HepG2 (cell line): ENCODE data around the gene HCRTR1. TPM values are rescaled to one million over a fixed set of nuclear protein-coding genes. Genes with fewer than 3 reads are reported as not detected.

ENCODE experiments used
- ATAC-seq: fragments of 200-7000 bp; cut with Tn5 transposase; 3 replicates; pipeline ENCODE4 v1.9.1; 2020; ENCODE audit warnings: mild to moderate bottlenecking, moderate library complexity
- BruUV-seq: library from RNA; stranded (reverse); fragments of 400-500 nt; replicated peaks from 2 replicates; lab custom pipeline; 2021; lab: Mats Ljungman, UMichigan
- CTCF ChIA-PET: fragments of 300-600 bp; formaldehyde crosslinking; extraction: SDS; loops from one replicate; lab custom pipeline; 2021; ENCODE audit warnings: low total read pairs, inconsistent platforms, low intra/inter-chr PET ratio; lab: Yijun Ruan, JAX
- POLR2A ChIA-PET: fragments of 350-600 bp; sonication (Branson Sonifier 250); formaldehyde crosslinking; loops from one replicate; lab custom pipeline; 2020; ENCODE audit warnings: antibody characterized with exemption, inconsistent platforms; lab: Yijun Ruan, JAX
- DNase-seq: peaks from one replicate; pipeline ENCODE4 v3.0.0-alpha.2; 2015; ENCODE audit warnings: low spot score
- FAIRE-seq: peaks from 3 replicates; lab custom pipeline; 2011; peaks lifted over from hg19 to GRCh38; lab: Jason Lieb, UNC
- H2AFZ ChIP-seq: one replicate; pipeline ENCODE4 v1.6.1; 2011; ENCODE audit warnings: low read length, inconsistent platforms
- H3K27ac ChIP-seq: fragments of 300-600 bp; 3 replicates; pipeline ENCODE4 v1.8.0; 2011; ENCODE audit warnings: mixed run types, mild to moderate bottlenecking, mixed read lengths, low read length, inconsistent platforms; ENCODE audit not compliant: insufficient read depth; ENCODE audit errors: extremely low read length
- H3K27me3 ChIP-seq, 2 experiments: fragments of 200-600 bp in 1 of 2; 2 replicates in 1 of 2; 3 replicates in 1 of 2; pipeline versions ENCODE4 v1.6.0 to v1.8.0; 2011; ENCODE audit warnings: low read length in 2 of 2, mild to moderate bottlenecking in 2 of 2, moderate library complexity in 2 of 2, inconsistent platforms in 1 of 2; ENCODE audit not compliant: insufficient read depth in 2 of 2, control insufficient read depth in 1 of 2
- H3K36me3 ChIP-seq, 2 experiments: fragments of 200-600 bp in 1 of 2; replicated peaks in 1 of 2; 2 replicates in 1 of 2; 3 replicates in 1 of 2; pipeline versions ENCODE4 v1.5.1 to v1.8.0; 2011; ENCODE audit warnings: low read length in 2 of 2, inconsistent platforms in 1 of 2; ENCODE audit not compliant: insufficient read depth in 2 of 2, control insufficient read depth in 1 of 2
- H3K4me1 ChIP-seq: 2 replicates; pipeline ENCODE4 v1.5.1; 2012; ENCODE audit warnings: low read length, inconsistent platforms; ENCODE audit not compliant: insufficient read depth
- H3K4me2 ChIP-seq: 2 replicates; pipeline ENCODE4 v1.6.0; 2011; ENCODE audit warnings: low read depth, low read length, inconsistent platforms
- H3K4me3 ChIP-seq, 3 experiments: fragments of 200-600 bp in 1 of 3; sonication (generic), shearing (Covaris generic) in 1 of 3; replicated peaks in 1 of 3; 2 replicates each; pipeline ENCODE4 v1.5.1; 2011 to 2016; ENCODE audit warnings: low read length in 3 of 3, inconsistent platforms in 2 of 3, low read depth in 2 of 3, mild to moderate bottlenecking in 2 of 3, control low read depth in 1 of 3, mixed read lengths in 1 of 3; ENCODE audit not compliant: insufficient read depth in 1 of 3
- H3K79me2 ChIP-seq: one replicate; pipeline ENCODE4 v1.6.1; 2011; ENCODE audit warnings: low read length, inconsistent platforms; ENCODE audit not compliant: insufficient read depth
- H3K9ac ChIP-seq: 2 replicates; pipeline ENCODE4 v1.6.0; 2011; ENCODE audit warnings: mild to moderate bottlenecking, low read depth, low read length, inconsistent platforms; ENCODE audit not compliant: insufficient read depth
- H3K9me3 ChIP-seq: 2 replicates; pipeline ENCODE4 v1.5.1; 2012; ENCODE audit warnings: mild to moderate bottlenecking, low read length
- H4K20me1 ChIP-seq: 2 replicates; pipeline ENCODE4 v1.6.0; 2011; ENCODE audit warnings: inconsistent platforms, mild to moderate bottlenecking, low read length, moderate library complexity; ENCODE audit not compliant: insufficient read depth
- IKZF1 ChIP-seq: fragments of 450-650 bp; IDR thresholded peaks from 2 replicates; pipeline ENCODE4 v1.7.1; 2016
- MEIS2 ChIP-seq: sonication (generic); formaldehyde crosslinking; IDR thresholded peaks from 2 replicates; pipeline ENCODE4 v1.9.0; 2021; ENCODE audit warnings: mild to moderate bottlenecking, missing genetic modification reagents
- SNAI1 ChIP-seq: sonication (generic); formaldehyde crosslinking; IDR thresholded peaks from 2 replicates; pipeline ENCODE4 v1.5.0; 2020; ENCODE audit warnings: mild to moderate bottlenecking, missing genetic modification reagents, borderline replicate concordance
- YEATS4 ChIP-seq: sonication (generic); formaldehyde crosslinking; IDR thresholded peaks from 2 replicates; pipeline ENCODE4 v1.4.0; 2020; ENCODE audit warnings: missing genetic modification reagents, borderline replicate concordance
- ZNF12 ChIP-seq: sonication (generic); formaldehyde crosslinking; IDR thresholded peaks from 2 replicates; pipeline ENCODE4 v1.5.0; 2020; ENCODE audit warnings: missing genetic modification reagents
- WGBS: methylation state at CpG from one replicate; pipeline ENCODE4 v1.1.6; 2017; ENCODE audit warnings: low lambda C conversion rate; 5-methylcytosine and 5-hydroxymethylcytosine counted together
- in situ Hi-C: cut with HindIII; loops from 2 replicates; pipeline ENCODE4 v1.10.0; 2017; ENCODE audit warnings: low pct_unique_long_range_greater_than_20kb; ENCODE audit not compliant: extremely low pct_ligation_motif_present
- intact Hi-C: fragments of 100-400 bp; cut with micrococcal nuclease; formaldehyde crosslinking; loops from one replicate; pipeline ENCODE4 v1.10.0; 2022; ENCODE audit not compliant: unreplicated experiment
- polyA plus RNA-seq, 8 experiments: library from polyadenylated mRNA; depleted of rRNA in 3 of 8; stranded (reverse) in 7 of 8; unstranded in 1 of 8; fragments of >200 nt; fragmentation: Illumina TruSeq in 4 of 8; extraction: Trizol in 4 of 8; gene quantifications; 2 replicates each; pipeline versions ENCODE4 v1.2.1 to v1.2.3, GENCODE V29; 2011 to 2016; ENCODE audit warnings: low read depth in 4 of 8, missing spikeins in 1 of 8, mixed read lengths in 1 of 8; ENCODE audit not compliant: insufficient read depth in 1 of 8
- total RNA-seq, 5 experiments: library from RNA; depleted of rRNA; stranded (reverse); fragments of >200 nt; fragmentation: Illumina TruSeq; extraction: Trizol; gene quantifications; 2 replicates each; pipeline ENCODE4 v1.2.3, GENCODE V29; 2016; ENCODE audit warnings: low read depth in 1 of 5
- TF ChIP-seq, protein P1 (sequence below): sonication (generic); formaldehyde crosslinking; IDR thresholded peaks from 2 replicates; pipeline ENCODE4 v1.5.1; 2020; ENCODE audit warnings: mild to moderate bottlenecking, missing genetic modification reagents

Gene HCRTR1
- total and polyA plus RNA-seq, 2 of the 13 experiments (the other 11 are each of a cell fraction or from before 2014, with no cell fraction given), result not detected

DNA sequence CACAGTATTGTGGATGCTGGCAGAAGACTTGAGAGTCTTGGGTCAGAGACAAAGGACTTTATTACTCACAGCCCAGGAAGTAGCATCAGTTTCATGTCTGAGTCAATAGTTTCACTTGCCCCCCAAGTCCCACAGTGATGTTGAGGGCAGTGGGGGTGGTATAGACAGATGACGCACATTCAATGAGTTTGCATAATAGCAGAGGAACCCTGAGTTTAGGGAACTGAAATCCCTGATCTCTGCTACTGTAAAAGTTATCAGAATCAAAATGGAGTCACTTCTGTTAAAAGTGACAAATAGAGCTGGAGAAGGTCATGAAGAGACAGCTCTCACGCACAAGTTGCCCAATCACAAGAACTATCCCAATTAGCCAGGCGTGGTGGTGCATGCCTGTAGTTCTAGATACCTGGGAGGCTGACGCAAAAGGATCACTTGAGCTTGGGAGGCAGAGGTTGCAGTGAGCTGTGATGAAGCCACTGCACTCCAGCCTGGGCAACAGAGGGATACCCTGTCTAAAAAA lies 11.5 kb upstream of the HCRTR1 start:
- ChIA-PET CTCF (no interaction called here), POLR2A (no interaction called here)
- no peak for TF ChIP-seq ZNF12 (CRISPR knock-in tag)
- no peak for TF ChIP-seq MEIS2 (CRISPR knock-in tag)
- TF ChIP-seq SNAI1 (CRISPR knock-in tag), result no peak
- TF ChIP-seq IKZF1, result no peak
- TF ChIP-seq, protein P1, sequence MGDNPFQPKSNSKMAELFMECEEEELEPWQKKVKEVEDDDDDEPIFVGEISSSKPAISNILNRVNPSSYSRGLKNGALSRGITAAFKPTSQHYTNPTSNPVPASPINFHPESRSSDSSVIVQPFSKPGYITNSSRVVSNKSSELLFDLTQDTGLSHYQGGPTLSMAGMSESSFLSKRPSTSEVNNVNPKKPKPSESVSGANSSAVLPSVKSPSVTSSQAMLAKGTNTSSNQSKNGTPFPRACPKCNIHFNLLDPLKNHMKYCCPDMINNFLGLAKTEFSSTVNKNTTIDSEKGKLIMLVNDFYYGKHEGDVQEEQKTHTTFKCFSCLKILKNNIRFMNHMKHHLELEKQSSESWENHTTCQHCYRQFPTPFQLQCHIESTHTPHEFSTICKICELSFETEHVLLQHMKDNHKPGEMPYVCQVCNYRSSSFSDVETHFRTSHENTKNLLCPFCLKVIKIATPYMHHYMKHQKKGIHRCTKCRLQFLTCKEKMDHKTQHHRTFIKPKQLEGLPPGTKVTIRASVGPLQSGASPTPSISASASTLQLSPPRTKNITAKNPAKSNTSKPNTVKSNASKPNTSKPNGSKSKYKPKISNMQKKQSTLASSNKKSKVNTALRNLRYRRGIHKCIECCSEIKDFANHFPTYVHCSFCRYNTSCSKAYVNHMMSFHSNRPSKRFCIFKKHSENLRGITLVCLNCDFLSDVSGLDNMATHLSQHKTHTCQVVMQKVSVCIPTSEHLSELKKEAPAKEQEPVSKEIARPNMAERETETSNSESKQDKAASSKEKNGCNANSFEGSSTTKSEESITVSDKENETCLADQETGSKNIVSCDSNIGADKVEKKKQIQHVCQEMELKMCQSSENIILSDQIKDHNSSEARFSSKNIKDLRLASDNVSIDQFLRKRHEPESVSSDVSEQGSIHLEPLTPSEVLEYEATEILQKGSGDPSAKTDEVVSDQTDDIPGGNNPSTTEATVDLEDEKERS (CRISPR knock-in tag), result no peak
- TF ChIP-seq YEATS4 (CRISPR knock-in tag), result no peak
- DNase-seq, result no peak
- Histone ChIP-seq H3K36me3 (no peaks in the 10 kb centered on the region), H3K9me3 (no peaks in the 10 kb centered on the region), H2AFZ (no peak overlapping the region), H3K4me2 (no peak overlapping the region), H3K9ac (no peak overlapping the region), H3K27me3 (peaks cover 0 to 23% of the 10 kb centered on the region in 2 experiments; a peak in 2 of 5 replicates), H3K27ac (no peak overlapping the region), H3K79me2 (no peaks in the 10 kb centered on the region), H3K4me1 (no peaks in the 10 kb centered on the region), H4K20me1 (no peaks in the 10 kb centered on the region), H3K4me3 (no peak overlapping the region)
- in situ Hi-C loops, result no loop called here
- FAIRE-seq, result no peak
- no peak for ATAC-seq
- BruUV-seq, result no TSS peak
- intact Hi-C loops, result no loop called here
- 0% methylated on average over 2 of the region's 4 CpGs for WGBS
